Uterus (tissue), 2 donors: ENCODE data around the gene FHIT.

Experiments used
- CTCF ChIP-seq, 4 experiments: fragments of 200-600 bp in 2 of 4; fragments of 450-650 bp in 2 of 4; sonication (generic) in 2 of 4; IDR thresholded peaks; one replicate each; pipeline ENCODE4 v1.5.1; 2016 to 2019; ENCODE audit warnings: antibody characterized with exemption in 4 of 4, mild to moderate bottlenecking in 2 of 4, moderate library complexity in 1 of 4
- POLR2A ChIP-seq, 2 donors: fragments of 450-650 bp; IDR thresholded peaks; one replicate each; pipeline ENCODE4 v1.6.1; 2016; ENCODE audit warnings: antibody characterized with exemption in 2 of 2, mild to moderate bottlenecking in 1 of 2, moderate library complexity in 1 of 2

- TF ChIP-seq POLR2A (IDR thresholded peaks at IDR 0.05) (no peak), CTCF (IDR thresholded peaks at IDR 0.05) (no peak)
Measured at GRCh38 chr3:60024400-60024799, 1226.9 kb downstream of the FHIT start.
